Effector CD8-positive, alpha-beta T cell (primary cell): ENCODE measurements around the gene ZNF862.

Experiments used
- DNase-seq: peaks from one replicate; lab custom pipeline; 2025; lab: John Stamatoyannopoulos, UW

Gene ZNF862

DNA sequence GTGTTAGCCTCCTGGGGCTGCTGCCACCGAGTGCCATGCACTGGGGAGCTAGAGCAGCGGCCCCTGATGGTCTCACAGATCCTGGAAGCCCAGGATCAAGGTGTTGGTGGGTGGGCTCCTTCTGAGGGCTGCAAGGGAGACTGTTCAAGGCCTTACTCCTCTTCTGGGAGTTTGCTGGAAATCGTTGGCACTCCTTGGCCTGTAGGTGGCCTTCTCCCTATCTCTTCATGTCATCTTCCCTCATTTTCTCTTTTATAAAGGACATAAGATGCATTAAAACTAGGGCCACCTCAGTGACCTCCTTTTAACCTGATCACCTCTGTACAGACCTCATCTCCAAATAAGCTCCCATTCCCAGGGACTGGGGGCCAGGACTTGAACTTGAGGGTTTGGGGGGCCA is 27.0 kb upstream of the ZNF862 start:
- no peak for DNase-seq

- DNase-seq, result no peak
Measured at GRCh38 chr7:149811831-149812490, 26.2 kb upstream of the ZNF862 start.

- DNase-seq, result no peak
Measured at GRCh38 chr7:149813254-149814035, 24.7 kb upstream of the ZNF862 start.

DNA sequence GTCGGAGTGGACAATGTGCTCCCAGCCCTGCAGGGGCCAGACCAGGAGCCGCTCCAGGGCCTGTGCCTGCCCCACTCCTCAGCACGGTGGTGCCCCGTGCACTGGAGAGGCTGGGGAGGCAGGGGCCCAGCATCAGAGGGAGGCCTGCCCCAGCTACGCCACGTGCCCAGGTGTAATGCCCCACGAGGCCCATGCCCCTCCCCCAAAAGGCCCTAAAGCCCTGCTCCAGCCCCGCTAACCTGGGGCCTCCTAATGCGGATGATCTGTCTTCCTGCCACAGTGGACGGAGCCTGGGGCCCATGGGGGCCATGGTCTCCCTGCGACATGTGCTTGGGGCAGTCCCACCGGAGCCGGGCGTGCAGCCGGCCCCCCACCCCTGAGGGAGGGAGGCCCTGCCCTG is 23.7 kb upstream of the ZNF862 start:
- no peak for DNase-seq

DNA sequence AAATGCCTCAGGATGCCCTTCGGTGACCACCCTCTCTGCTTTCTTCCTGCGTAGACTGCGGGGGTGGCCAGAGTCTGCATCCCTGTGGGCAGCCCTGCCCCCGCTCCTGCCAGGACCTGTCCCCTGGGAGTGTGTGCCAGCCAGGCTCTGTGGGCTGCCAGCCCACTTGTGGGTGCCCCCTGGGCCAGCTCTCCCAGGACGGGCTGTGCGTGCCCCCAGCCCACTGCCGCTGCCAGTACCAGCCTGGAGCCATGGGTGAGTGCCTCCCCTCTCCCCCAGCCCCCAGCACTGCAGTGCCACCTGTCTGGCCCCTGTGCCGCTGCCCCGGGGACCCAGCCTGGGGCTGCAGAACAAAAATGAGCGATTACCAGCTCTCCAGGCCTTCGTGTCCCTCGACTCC is 23.1 kb upstream of the ZNF862 start:
- DNase-seq, result no peak

DNA sequence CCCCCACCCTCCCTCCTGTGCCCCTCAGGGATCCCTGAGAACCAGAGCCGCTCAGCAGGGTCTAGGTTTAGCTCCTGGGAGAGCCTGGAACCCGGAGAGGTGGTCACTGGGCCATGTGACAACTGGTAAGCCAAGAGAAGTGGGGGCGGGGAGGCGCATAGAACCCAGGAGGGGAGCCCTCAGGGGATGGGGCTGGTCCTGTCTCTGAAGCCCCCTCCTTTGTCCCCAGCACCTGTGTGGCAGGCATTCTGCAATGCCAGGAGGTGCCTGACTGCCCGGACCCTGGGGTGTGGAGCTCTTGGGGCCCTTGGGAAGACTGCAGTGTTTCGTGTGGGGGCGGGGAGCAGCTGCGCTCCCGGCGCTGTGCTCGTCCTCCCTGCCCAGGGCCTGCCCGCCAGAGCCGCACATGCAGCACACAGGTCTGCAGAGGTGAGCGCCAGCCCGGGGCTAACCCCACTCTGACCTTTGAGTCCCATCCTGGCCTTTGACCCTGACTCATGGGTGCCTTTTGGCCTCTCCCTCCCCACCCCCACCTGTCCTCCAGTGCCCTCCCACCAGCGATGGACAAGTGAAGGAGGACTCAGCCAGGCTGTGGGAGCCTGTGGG is 22.4 kb upstream of the ZNF862 start:
- no peak for DNase-seq

GRCh38 chr7:149816267-149816751 is 21.9 kb upstream of the ZNF862 start:
- DNase-seq, result no peak

DNA sequence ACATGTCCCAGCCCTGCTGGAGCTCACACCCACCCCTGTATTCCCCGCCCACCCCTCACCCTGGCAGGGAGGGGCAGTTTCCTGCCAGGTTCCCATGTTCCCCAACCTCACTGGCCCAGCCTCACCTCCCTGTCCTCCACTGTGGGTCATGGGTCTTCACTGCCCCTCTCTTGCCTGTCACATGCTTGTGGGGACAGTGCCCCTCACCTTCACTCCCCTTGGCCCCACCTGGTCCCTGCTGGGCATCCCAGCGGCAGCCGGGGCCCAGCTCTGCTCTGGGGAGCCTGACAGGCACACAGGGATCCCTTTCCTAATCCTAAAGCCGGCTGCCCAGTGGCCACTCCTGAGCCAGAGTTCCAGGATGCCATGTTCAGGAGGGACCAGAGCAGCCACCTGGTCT is 21.4 kb upstream of the ZNF862 start:
- DNase-seq, result no peak

DNA sequence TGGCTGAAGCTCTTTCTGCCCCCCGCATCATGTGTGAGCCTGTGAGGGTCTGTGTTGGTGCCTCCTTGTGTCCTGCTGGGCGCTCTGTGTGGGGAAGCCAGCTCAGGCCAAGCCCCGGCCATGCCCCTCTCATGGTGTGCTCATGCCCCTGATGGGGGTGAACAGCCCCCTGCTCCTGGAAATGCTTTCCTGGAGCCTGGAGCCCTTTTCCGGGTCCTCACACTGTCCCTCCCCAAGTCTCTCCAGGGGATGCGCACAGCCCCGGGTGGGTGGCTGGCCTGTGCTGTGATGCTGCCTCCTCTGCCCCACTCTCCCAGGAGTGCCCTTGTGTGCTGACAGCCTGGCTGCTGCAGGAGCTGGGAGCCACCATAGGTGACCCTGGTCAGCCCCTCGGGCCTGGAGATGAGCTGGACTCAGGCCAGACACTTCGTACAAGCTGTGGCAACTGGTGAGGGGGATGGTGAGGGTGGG is 20.8 kb upstream of the ZNF862 start:
- DNase-seq, result no peak

DNA sequence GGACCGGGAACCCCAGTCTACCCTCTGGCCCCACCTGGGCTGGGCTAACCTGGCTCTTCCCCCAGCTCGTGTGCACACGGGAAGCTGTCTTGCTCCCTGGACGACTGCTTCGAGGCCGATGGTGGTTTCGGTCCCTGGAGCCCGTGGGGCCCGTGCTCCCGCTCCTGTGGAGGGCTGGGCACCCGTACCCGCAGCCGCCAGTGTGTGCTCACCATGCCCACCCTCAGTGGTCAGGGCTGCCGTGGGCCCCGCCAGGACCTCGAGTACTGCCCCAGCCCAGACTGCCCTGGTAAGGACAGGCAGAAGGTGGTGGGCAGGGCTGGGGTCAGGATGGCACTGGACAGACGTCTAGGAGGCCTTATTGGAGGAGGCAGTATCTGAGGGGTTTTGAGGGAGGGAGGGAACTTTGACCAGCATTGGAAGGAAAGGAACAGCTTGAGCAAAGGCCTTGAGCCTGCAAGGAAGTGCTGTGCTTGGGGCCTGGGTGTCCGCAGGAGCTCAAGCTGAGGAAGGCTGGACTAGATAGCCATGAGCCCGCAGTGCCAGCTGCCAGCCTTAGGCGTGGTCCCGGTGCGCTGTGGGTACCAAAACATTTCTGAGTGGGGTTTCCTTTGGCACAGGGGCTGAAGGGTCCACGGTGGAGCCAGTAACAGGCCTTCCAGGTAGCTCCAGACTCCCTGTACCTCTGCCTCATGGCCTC is 20.2 kb upstream of the ZNF862 start:
- DNase-seq, result no peak

- no peak for DNase-seq
Measured at GRCh38 chr7:149818536-149818840, 19.7 kb upstream of the ZNF862 start.

- DNase-seq, result no peak
Measured at GRCh38 chr7:149819141-149819960, 18.8 kb upstream of the ZNF862 start.

GRCh38 chr7:149819961-149820340 is 18.2 kb upstream of the ZNF862 start:
- no peak for DNase-seq

- DNase-seq, result no peak
Measured at GRCh38 chr7:149820622-149821190, 17.5 kb upstream of the ZNF862 start.

- no peak for DNase-seq
Measured at GRCh38 chr7:149821191-149822148, 16.7 kb upstream of the ZNF862 start.

DNA sequence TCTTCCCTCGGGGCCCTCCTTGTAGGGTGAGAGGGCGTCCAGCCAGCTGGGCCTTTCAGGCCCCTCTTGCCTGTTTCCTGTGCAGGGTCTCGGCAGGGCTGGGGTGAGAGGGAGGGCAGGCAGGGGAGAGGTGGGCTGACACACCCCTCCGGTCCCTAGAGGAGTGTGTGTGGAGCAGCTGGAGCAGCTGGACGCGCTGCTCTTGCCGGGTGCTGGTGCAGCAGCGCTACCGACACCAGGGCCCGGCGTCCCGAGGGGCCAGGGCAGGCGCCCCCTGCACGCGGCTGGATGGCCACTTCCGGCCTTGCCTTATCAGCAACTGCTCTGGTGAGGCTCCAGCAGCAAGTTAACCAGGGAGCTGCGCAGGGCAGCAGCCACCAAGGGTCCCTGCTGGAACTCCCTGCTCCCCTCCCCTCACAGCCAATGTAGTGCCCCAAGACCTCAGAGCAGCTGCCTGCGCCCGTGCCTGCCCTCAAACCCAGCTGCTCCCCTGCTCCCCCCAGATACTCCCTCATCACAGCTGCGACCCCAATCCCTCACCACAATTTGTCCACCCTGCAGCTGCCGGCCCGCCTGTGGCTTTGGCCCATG is 15.7 kb upstream of the ZNF862 start:
- DNase-seq, result no peak

- DNase-seq, result no peak
Measured at GRCh38 chr7:149823191-149823630, 15.0 kb upstream of the ZNF862 start.

DNA sequence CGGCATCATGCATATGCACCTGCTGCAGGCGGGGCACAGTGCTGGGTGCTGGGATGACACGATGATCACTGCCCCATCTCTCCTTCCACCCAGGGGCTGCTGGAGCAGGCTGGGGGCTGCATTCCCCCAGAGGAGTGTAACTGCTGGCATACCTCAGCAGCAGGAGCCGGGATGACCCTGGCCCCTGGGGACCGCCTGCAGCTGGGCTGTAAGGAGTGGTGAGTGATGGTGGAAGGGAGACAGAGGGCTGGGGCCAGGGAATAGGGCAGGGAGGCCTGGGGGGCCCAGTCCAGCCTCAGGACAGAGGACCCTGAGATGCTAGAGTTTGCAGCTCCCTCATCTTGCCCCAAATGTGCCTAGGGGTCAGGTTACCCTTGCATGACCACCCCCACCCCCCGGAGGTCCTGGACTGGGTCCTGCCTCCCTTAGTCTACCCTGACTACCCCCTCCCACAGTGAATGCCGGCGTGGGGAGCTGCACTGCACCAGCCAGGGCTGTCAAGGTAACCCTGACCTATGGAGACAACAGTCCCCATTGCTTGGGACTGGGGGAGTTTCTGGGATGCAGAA is 14.5 kb upstream of the ZNF862 start:
- DNase-seq, result no peak

DNA sequence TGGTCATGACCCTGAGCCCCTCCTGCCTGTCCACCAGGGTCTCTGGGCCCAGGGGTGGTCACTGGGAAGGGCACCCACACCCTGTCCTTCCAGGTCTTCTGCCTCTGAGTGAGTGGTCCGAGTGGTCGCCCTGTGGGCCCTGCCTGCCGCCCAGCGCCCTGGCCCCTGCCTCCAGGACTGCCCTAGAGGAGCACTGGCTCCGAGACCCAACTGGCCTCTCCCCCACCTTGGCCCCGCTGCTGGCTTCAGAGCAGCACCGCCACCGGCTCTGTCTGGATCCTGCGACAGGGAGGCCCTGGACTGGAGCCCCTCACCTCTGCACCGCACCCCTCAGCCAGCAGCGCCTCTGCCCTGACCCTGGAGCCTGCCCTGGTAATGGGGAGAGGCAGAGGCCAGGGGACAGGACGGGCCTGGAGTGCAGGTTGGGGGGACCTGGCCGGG is 13.9 kb upstream of the ZNF862 start:
- no peak for DNase-seq
